GM18520 (cell line): ENCODE results near the gene UNC45B.
"Not testable (repeated sequence)": the region's sequence is repeated elsewhere in the genome, so short reads cannot be mapped to it uniquely, and the experiment has no call there.

Source experiments
- ATAC-seq: cut with Tn5 transposase; IDR thresholded peaks from one replicate; pipeline ENCODE4 v1.9.1; 2021; ENCODE audit not compliant: unreplicated experiment

Gene UNC45B, protein sequence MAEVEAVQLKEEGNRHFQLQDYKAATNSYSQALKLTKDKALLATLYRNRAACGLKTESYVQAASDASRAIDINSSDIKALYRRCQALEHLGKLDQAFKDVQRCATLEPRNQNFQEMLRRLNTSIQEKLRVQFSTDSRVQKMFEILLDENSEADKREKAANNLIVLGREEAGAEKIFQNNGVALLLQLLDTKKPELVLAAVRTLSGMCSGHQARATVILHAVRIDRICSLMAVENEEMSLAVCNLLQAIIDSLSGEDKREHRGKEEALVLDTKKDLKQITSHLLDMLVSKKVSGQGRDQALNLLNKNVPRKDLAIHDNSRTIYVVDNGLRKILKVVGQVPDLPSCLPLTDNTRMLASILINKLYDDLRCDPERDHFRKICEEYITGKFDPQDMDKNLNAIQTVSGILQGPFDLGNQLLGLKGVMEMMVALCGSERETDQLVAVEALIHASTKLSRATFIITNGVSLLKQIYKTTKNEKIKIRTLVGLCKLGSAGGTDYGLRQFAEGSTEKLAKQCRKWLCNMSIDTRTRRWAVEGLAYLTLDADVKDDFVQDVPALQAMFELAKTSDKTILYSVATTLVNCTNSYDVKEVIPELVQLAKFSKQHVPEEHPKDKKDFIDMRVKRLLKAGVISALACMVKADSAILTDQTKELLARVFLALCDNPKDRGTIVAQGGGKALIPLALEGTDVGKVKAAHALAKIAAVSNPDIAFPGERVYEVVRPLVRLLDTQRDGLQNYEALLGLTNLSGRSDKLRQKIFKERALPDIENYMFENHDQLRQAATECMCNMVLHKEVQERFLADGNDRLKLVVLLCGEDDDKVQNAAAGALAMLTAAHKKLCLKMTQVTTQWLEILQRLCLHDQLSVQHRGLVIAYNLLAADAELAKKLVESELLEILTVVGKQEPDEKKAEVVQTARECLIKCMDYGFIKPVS

DNA sequence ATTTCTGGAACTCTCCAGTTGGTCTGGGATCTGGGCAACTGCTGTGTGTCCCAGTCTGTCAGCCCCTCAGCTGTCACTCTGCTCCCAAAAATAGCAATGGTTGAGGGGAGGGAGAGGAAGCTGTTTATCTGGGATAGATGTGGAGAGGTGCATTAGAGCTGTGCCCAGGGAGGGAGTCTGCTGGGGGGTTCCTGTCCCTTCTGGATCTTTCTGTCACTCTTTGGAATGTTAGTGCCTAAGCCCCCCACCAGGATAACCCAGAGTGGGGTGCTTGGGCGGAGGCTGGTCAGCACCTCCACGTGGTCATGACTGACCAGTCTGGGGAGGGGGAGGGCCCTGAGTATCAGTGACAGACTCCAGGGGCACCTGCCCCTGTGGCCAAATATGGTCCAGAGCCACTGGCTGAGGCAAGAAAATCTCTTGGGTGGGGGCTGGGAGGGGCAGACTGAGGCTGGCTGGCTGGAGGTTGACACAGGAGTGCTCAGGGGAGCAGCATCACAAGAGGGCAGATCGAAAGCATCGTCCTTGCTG lies at the start of gene UNC45B:
Gene UNC45B (plus strand): TSS at position 443 of the 531 bp plus-strand sequence. CDS start 447 bp downstream, outside the sequence.
- ATAC-seq, result no peak

- ATAC-seq, result no peak
Measured at GRCh38 chr17:35099908-35100307, 47.7 kb upstream of the UNC45B start.

GRCh38 chr17:35101036-35101435 lies 46.6 kb upstream of the UNC45B start:
- ATAC-seq, result no peak

GRCh38 chr17:35101725-35102124 lies 45.9 kb upstream of the UNC45B start:
- ATAC-seq, result no peak

GRCh38 chr17:35103271-35103670 lies 44.3 kb upstream of the UNC45B start:
- no peak for ATAC-seq

- ATAC-seq, result no peak
Measured at GRCh38 chr17:35104844-35105450, 42.7 kb upstream of the UNC45B start.

DNA sequence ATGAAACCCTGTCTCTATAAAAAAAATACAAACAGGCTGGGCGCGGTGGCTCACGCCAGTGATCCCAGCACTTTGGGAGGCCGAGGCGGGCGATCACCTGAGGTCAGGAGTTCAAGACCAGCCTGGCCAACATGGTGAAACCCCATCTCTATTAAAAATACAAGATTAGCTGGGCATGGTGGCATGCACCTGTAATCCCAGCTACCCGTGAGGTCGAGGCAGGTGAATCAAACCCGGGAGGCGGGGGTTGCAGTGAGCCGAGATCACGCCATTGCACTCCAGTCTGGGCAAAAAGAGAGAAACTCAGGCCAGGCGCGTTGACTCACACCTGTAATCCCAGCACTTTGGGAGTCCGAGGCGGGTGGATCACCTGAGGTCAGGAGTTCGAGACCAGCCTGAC lies 36.8 kb upstream of the UNC45B start:
- not testable (repeated sequence) for ATAC-seq

GRCh38 chr17:35116845-35117244 lies 30.8 kb upstream of the UNC45B start:
- ATAC-seq, result no peak

DNA sequence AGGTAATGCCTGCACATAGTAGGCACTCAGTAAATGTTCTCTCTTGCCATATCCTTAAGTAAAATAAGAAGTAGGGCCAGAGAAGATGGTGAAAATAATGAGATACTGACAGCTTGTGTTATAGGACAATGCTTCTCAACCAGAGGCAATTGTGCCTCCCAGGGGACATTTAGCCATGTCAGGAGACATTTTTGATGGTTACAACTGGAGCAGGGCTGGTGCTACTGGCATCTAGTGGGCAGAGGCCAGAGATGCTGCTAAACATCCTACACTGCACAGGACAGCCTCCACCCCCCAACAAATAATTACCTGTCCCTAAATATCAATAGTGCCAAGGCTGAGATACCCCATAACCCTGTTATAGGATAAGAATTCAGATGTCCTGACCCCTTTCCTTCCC lies 29.6 kb upstream of the UNC45B start:
- no peak for ATAC-seq

GRCh38 chr17:35119370-35120165 lies 28.0 kb upstream of the UNC45B start, which contains the start of gene RAD51D:
TSS of gene RAD51D (minus strand) at chr17:35119860. CDS start at chr17:35119613, 247 bp downstream.
- peak; percentile 60 for ATAC-seq

GRCh38 chr17:35121315-35121714 lies 26.3 kb upstream of the UNC45B start, which contains the start of gene FNDC8:
TSS of gene FNDC8 (plus strand) at chr17:35121615. CDS start at chr17:35121694, 79 bp downstream.
- no peak for ATAC-seq

- no peak for ATAC-seq
Measured at GRCh38 chr17:35127751-35128514, 19.7 kb upstream of the UNC45B start.

DNA sequence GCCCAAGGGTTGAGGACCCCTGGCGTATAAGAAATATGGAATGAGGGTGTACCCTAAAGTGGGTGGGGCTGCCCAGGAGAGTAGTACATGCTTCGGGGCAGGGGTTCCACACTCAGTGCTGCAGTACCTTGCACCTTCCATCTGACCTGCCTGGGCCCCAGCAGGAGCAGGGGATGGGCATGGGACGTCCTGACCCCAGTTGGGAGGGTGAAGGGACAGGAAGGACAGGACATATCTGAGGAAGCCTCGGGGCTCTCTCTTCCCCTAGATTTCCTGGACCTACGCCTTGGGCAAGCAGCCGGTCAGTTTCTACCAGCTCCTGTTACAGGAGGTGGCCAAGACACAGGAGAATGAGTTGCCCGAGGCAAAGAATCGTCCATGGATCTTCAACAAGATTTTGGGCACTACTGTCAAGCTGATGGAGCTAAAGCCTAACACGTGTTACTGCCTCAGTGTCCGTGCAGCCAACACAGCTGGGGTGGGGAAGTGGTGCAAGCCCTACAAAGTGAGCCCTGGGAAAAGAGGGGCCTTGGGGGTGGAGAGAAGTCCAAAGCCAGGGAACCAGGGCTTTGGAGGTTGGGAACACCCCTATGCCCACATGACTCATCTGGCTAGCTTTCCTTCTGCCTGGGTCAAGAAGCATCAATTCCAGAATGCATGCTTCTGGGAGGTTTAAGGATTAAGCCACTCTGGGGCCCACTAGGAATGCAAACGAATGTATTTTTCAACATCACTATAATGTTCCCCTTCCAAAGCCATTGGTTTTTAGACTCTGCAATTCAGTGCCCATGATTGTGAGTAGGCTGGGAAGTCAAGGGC lies 18.3 kb upstream of the UNC45B start:
- ATAC-seq, result no peak

DNA sequence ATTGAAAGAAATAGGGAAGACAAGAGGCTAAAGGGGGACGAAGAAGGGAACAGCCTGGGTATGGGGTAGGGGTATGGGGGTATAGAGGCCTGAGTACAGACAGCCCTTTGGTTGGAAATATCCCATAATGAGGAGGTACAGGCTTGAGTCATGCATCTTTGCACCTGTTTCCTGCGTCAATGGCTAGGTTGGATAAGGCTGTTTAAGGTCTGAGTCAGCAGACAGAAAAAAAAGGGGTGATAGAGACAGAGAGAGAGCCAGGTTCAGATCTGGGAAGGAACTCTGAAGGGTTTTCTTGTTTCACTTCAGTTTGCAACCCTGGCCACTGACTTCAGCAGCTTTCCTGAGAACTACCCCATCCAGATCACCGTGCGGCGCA lies 17.7 kb upstream of the UNC45B start:
- no peak for ATAC-seq

DNA sequence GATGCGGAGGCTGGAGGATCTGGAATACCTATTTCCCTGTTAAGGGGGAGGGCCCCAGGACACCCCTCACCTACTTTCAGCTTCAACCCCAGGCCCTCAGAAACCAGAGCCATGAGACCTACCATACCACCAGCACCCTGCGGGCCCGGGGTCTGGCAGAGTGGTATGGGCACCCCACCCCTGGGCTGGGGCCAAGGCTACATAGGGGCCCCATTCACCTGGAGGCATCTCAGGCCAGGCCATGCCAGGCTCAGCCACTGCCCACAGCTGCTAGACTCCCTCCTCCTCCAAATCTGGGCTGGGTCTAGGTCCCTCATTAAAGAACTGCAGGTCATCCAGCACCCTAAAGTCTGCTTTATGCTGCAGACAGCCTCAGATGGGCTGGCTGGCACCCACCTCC lies 17.2 kb upstream of the UNC45B start:
- ATAC-seq, result no peak

DNA sequence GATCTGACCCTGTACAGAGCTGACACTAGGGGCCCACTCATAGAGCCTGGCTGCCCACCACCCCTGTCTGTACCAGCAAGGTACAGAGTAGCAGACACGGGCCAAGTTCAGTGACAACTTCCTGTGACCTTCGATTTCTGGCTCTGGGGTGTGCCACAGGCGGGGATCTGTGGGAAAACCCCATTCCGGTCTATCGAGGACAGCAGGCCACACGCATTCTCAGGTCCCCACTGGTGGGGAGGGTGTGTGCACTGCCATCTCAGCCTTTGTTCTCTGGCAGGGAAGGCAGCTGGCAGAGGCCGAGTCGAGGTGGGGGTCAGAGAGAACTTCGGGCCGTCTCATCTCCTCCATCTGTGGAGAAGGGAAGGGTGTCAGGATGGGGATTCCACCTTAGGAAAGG lies 15.5 kb upstream of the UNC45B start:
- no peak for ATAC-seq

DNA sequence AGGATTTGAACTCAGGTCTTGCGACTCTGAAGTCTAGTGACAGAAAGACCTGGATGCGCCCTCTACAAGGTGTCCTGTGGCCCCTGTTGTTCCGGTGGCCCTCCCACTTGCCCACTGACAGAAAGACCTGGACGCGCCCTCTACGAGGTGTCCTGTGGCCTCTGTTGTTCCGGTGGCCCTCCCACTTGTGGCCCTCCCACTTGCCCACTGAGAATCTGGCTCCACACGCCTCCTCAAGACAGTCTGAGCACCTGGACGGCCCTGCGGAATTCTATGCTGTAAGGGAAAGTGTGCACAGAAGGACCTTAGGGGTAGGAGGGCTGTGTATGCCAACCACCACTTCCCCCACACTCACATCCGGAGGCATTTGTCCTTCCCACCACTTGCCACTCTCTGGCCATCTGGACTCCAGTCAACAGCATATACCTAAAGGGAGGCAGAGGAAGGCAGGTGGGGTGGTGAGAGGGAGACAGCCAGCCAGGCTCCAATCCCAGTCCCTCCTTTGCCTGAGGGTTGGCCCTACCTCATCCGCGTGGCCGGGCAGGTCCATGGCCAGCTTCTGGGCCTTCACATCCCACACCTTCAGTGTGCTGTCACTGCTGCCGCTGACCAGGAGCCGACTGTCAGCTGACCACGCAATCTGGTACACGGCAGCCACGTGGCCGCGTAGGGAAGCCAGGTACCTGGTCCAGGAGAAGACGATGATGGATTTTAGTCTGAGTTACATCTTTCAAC lies 14.6 kb upstream of the UNC45B start:
- no peak for ATAC-seq

DNA sequence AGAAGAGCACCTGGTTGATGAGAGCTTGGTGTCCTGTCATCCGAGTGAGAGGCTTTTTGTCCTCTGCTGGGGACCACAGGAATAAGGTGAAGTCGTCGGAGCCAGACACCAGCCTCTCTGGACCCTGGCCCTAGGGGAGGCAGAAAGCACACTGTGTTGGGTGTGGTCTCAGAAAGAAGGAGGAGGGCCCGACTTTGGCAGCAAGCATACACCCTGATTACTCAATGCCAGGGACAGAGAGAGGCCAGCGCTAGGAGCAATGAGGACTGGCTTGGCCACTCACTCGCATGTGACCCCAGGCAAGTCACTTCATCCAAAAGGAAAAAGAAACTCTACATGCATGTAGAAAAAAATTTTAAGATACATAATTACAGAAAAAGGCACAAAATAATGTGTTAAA lies 12.3 kb upstream of the UNC45B start:
- no peak for ATAC-seq
